Effector CD8-positive, alpha-beta T cell (primary cell): ENCODE data around the gene PRRT2.

Source experiments
- DNase-seq: peaks from one replicate; lab custom pipeline; 2025; lab: John Stamatoyannopoulos, UW

Gene PRRT2

DNA sequence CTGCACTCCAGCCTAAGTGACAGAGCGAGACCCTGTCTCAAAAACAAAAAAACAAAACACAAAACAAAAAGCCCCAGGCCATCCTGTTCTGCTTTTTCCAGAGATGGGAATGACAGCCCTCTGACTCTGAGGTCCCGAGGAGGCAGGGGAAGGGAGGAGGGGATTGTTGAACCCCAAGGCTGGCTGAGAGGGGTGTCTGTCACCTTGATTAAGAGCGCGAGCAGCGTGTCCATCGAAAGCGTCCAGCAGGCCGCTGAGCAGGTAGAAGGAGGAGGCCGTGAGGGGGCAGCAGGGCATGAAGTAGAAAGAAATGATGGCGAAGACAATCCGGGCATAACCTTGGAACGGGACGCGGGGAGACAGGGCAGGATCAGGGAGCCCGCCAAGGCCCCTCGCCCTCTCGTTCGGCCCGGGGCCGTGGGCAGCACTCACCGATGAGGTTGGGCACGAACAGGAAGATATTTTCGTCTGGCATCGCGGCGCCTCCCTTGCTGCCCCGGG, 50.4 kb downstream of the PRRT2 start:
- no peak for DNase-seq

DNA sequence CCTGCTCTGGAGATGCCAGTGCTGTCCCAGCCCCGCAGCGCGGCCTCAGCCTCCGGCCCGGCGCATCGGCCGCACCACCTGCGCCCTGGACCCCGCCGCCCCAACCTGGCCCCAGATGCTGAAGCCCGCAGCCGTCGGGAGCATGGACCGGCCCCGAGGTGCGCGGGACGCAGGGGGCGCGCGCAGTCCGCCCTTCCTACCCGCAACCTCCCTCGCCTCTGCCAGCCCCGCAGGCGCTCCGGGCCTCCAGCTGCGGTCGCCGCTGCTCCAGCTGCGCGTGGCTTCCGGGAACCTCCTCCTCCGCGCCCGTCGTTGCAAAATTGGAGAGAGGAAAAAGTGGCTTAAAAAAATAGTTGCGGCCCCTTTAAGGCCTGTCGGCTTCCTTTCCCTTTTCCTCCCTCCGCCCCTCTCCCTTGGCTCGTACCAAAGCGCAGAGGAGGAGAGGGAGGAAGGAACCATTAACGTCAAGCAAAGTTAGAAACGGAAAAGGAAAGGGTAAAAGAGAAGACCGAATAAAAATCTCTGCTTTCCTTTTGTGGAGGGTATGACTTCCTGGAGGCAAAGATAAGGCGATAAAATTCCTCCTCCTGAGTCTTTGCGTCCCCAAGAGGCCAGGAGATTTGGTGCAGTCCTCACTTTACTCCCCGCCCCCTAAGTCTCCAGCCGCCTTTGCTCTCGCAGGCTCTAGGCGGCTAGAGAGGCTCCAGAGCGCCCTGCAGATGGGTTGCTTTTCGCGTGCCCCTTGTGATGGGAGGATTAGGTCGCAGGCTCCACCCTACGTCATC, 51.1 kb downstream of the PRRT2 start, which contains the start of gene CDIPT:
Gene CDIPT (minus strand): TSS at position 343 of the 785 bp plus-strand sequence. CDS start 369 bp downstream, outside the sequence.
- DNase-seq: peak; percentile 85

DNA sequence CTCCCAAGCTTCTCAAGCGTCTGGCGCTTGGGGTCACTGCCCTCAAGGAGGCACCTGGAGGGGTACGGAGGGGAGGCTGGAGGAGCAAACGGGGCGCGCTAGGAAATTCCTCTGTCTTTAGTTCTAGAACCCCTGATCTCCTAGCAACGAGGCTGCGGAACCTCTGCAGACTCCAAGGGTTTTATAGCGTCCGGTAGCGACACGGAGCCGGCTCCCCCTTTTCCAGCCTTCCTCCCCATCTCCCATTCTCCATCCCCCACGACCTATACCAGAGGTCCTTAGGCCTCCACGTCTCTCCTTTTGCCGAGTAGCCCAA, 51.6 kb downstream of the PRRT2 start:
- no peak for DNase-seq

GRCh38 chr16:29864205-29864604, 52.2 kb downstream of the PRRT2 start:
- no peak for DNase-seq
